WERI-Rb-1 (cell line): ENCODE results near the gene NCOA1.

Experiments
- DNase-seq: peaks from one replicate; pipeline ENCODE4 v3.0.0-alpha.2; 2020
- H3K27ac ChIP-seq: fragments of 250-450 bp; sonication (Bioruptor Pico); 2 replicates; pipeline ENCODE4 v1.5.1; 2020; ENCODE audit warnings: mild to moderate bottlenecking, moderate library complexity
- H3K27me3 ChIP-seq: fragments of 250-450 bp; sonication (Bioruptor Pico); 2 replicates; pipeline ENCODE4 v1.5.1; 2021; ENCODE audit warnings: mild to moderate bottlenecking, low read depth, moderate library complexity; ENCODE audit not compliant: insufficient read depth, severe bottlenecking
- H3K36me3 ChIP-seq: fragments of 250-450 bp; sonication (Bioruptor Pico); 2 replicates; pipeline ENCODE4 v1.5.1; 2020; ENCODE audit warnings: mild to moderate bottlenecking, moderate library complexity
- H3K4me3 ChIP-seq: 2 replicates; pipeline ENCODE4 v1.5.1; 2011; ENCODE audit warnings: low read depth, mild to moderate bottlenecking, control low read depth, low read length
- H3K9me3 ChIP-seq: fragments of 250-450 bp; sonication (Bioruptor Pico); 2 replicates; pipeline ENCODE4 v1.5.1; 2021; ENCODE audit warnings: mild to moderate bottlenecking, moderate library complexity; ENCODE audit not compliant: severe bottlenecking
- TF ChIP-seq, protein P1 (sequence below): IDR thresholded peaks from 2 replicates; pipeline ENCODE4 v1.5.1; 2011; ENCODE audit warnings: low read depth, mild to moderate bottlenecking, control low read depth, inconsistent platforms, low read length

NCOA1 gene

DNA sequence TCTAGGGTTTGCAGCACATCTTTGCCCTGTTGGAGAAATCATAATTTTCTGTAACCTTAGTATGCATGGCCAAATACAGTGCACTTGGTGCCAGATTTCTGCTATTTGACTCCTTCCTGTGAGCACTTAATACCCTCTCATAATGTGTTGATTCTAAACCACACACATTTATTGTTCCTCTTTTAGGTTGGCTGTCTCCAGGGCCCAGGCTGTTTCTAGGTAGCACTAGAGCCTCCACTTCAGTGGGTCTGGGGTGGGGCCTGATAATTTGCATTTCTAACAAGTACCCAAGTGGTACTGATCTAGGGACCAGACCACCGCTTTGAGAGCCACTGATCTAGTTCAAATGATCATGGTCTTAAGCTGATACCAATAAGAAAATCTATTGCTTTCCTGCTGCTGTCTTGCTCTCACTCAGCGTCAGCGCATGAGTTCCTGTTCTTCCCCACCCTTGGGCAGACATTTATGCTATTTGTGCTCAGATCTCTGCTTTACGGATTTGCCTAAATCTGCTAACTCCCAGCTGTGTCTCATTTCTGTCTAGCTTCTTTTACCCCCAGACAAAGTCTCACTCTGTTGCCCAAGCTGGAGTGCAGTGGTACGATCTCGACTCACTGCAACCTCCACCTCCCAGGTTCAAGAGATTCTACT is 294.7 kb downstream of the NCOA1 start:
- no peaks in the 10 kb centered on the region for H3K9me3 ChIP-seq
- no peaks in the 10 kb centered on the region for H3K27me3 ChIP-seq
- DNase-seq, result no peak
- no peak overlapping the region for H3K4me3 ChIP-seq
- H3K27ac ChIP-seq, result no peak overlapping the region
- TF ChIP-seq, protein P1, sequence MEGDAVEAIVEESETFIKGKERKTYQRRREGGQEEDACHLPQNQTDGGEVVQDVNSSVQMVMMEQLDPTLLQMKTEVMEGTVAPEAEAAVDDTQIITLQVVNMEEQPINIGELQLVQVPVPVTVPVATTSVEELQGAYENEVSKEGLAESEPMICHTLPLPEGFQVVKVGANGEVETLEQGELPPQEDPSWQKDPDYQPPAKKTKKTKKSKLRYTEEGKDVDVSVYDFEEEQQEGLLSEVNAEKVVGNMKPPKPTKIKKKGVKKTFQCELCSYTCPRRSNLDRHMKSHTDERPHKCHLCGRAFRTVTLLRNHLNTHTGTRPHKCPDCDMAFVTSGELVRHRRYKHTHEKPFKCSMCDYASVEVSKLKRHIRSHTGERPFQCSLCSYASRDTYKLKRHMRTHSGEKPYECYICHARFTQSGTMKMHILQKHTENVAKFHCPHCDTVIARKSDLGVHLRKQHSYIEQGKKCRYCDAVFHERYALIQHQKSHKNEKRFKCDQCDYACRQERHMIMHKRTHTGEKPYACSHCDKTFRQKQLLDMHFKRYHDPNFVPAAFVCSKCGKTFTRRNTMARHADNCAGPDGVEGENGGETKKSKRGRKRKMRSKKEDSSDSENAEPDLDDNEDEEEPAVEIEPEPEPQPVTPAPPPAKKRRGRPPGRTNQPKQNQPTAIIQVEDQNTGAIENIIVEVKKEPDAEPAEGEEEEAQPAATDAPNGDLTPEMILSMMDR, result no peak
- H3K36me3 ChIP-seq, result peaks cover 4% of the 10 kb centered on the region; the same call in 1 of the 2 replicates

DNA sequence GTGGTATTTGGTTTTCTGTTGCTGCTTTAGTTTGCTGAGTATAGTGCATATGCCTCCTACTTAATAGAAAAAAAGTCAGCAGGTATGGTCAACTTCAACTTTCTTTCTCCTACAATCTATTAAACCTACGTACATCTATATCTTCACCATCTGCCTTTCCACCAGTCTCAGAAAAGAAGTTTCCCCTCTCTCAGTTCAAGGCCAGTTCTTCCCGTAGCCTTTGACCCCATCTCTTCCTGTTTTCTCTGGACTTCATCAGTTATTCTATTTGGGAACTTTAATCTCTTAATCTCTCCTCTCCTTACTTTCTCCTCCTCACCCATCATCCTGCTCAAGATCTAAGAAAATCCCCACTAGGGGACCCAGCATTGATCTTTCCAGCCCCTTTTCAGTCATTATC is 296.5 kb downstream of the NCOA1 start:
- Histone ChIP-seq H3K9me3 (no peaks in the 10 kb centered on the region), H3K4me3 (no peak overlapping the region), H3K27ac (no peak overlapping the region), H3K27me3 (no peaks in the 10 kb centered on the region), H3K36me3 (peaks cover 4% of the 10 kb centered on the region; the same call in 1 of the 2 replicates)
- TF ChIP-seq, protein P1, result no peak
- no peak for DNase-seq

DNA sequence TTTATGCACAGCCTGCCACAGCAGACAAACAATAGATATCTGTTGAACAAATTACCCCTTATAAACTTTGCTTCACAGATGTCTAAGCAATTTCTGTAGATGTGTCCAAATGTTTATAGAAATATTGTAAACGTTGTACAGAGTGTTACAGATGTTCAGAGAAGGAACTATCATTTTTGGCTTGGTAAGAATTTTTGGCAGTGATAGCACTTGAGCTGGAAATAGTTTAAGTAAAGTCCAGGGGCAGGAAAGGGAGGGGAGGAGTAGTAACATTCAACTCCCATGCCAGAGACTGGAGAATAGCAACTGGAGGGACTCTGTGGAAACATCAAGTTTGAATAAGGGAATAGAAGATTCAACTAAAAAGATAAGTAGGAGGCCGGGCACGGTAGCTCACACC is 297.8 kb downstream of the NCOA1 start:
- DNase-seq, result no peak

DNA sequence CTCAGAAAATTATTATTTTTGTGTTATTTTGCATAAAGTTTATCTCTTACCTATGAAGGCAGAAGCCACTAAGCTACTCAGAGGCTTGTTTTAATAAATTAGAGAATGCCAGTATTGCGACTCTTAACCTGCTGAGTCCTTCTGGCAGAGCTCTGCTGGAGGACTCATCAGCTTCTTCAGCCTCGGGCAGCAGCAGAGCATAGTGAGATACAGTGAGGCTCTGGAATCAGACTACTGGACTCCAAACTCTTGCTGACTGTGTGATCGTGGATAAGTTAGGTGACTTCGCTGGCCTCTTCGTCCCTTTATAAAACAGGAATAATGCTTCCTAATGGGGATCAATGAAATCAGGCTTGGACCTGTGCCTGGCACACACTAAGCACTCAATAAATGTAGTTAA is 300.4 kb downstream of the NCOA1 start:
- Histone ChIP-seq H3K4me3 (peak overlapping the region; percentile 79), H3K27me3 (no peaks in the 10 kb centered on the region)

More for the DNA sequence above, 297.8 kb downstream of the NCOA1 start:
- Histone ChIP-seq H3K27ac (no peak overlapping the region), H3K4me3 (no peak overlapping the region), H3K27me3 (no peaks in the 10 kb centered on the region), H3K9me3 (no peaks in the 10 kb centered on the region), H3K36me3 (peaks cover 10% of the 10 kb centered on the region)
- TF ChIP-seq, protein P1, result no peak

GRCh38 chr2:24792542-24792873 is 301.5 kb downstream of the NCOA1 start:
- no peak for DNase-seq

More for the DNA sequence above, 300.4 kb downstream of the NCOA1 start:
- Histone ChIP-seq H3K36me3 (peaks cover 35% of the 10 kb centered on the region), H3K27ac (0 out of 2 replicates have a peak overlapping the region, but pooled peaks have one; percentile 21), H3K9me3 (no peaks in the 10 kb centered on the region)
- TF ChIP-seq, protein P1, result no peak
- no peak for DNase-seq

More at GRCh38 chr2:24792542-24792873, 301.5 kb downstream of the NCOA1 start:
- peak overlapping the region; percentile 79 for H3K4me3 ChIP-seq
- peak overlapping the region; percentile 100 for H3K27ac ChIP-seq
- TF ChIP-seq, protein P1, result no peak
- no peaks in the 10 kb centered on the region for H3K27me3 ChIP-seq
- H3K9me3 ChIP-seq, result no peaks in the 10 kb centered on the region
- peaks cover 46% of the 10 kb centered on the region for H3K36me3 ChIP-seq
